Activated CD8-positive, alpha-beta T cell treated with anti-CD3 and anti-CD28 coated beads, Interleukin-2, amount 10 ng/mL, durations not matched to agents 7 days and 5 days (primary cell): Measurements from ENCODE around the gene ABCF1. TPM values are rescaled to one million over a fixed set of nuclear protein-coding genes. Genes with fewer than 3 reads are reported as not detected.

Experiments
- ATAC-seq: fragments of 150-1000 bp; cut with Tn5 transposase; one replicate; pipeline ENCODE4 v1.10.0; 2021; ENCODE audit warnings: moderate library complexity
- CTCF ChIA-PET: fragments of 350-600 bp; sonication (Branson Sonifier 250); formaldehyde crosslinking; loops from one replicate; lab custom pipeline; 2021; ENCODE audit warnings: antibody characterized with exemption; lab: Charles Lee
- POLR2A ChIA-PET: fragments of 350-600 bp; sonication (Branson Sonifier 250); formaldehyde crosslinking; loops from one replicate; lab custom pipeline; 2021; ENCODE audit warnings: antibody characterized with exemption; lab: Charles Lee
- DNase-seq: peaks from one replicate; pipeline ENCODE4 v3.0.0-alpha.2; 2020
- H3K27ac Mint-ChIP-seq: one replicate; pipeline ENCODE4 v1.8.0; 2021; ENCODE audit warnings: mild to moderate bottlenecking, mixed read lengths
- H3K27me3 Mint-ChIP-seq: one replicate; pipeline ENCODE4 v1.8.0; 2021; ENCODE audit warnings: low read depth, mixed read lengths
- H3K36me3 Mint-ChIP-seq: one replicate; pipeline ENCODE4 v1.8.0; 2021; ENCODE audit warnings: low read depth, mixed read lengths
- H3K4me1 Mint-ChIP-seq: one replicate; pipeline ENCODE4 v1.8.0; 2021; ENCODE audit warnings: low read depth, mixed read lengths
- H3K4me3 Mint-ChIP-seq: one replicate; pipeline ENCODE4 v1.8.0; 2021; ENCODE audit warnings: mild to moderate bottlenecking, mixed read lengths
- H3K9me3 Mint-ChIP-seq: one replicate; pipeline ENCODE4 v1.8.0; 2022; ENCODE audit warnings: mixed read lengths; ENCODE audit not compliant: insufficient read depth
- total RNA-seq, 2 experiments: library from RNA; stranded (reverse); gene quantifications; one replicate each; pipeline ENCODE4 v1.2.3, GENCODE V29; 2021

Gene ABCF1
- total RNA-seq, 2 experiments from 2014 or later: 72.2 to 79.6 TPM

- CTCF ChIA-PET: interaction anchor here (0.7 to 3.5 kb wide), 25 partner anchors 13 to 466 kb away, joined by 3 to 30 read pairs (median 4); partner anchors contain the start of genes ATAT1 and DHX16
- ATAC-seq (no peak), DNase-seq (no peak)
- peaks cover 82% of the 10 kb centered on the region for H3K36me3 Mint-ChIP-seq
- H3K4me1 Mint-ChIP-seq: peaks cover 56% of the 10 kb centered on the region
- H3K4me3 Mint-ChIP-seq: peak overlapping the region; percentile 93
- H3K27ac Mint-ChIP-seq: peak overlapping the region; percentile 75
- H3K27me3 Mint-ChIP-seq: peaks cover 2% of the 10 kb centered on the region
- no peaks in the 10 kb centered on the region for H3K9me3 Mint-ChIP-seq
- POLR2A ChIA-PET: interaction anchor here (0.8 to 4.7 kb wide), 13 partner anchors 9 to 121 kb away, joined by 3 to 60 read pairs (median 4); partner anchors contain the start of genes ABCF1, GNL1, MDC1 and PRR3
Measured at GRCh38 chr6:30613251-30614043, 42.2 kb downstream of the ABCF1 start.

GRCh38 chr6:30614044-30614842, 43.0 kb downstream of the ABCF1 start:
- peaks cover 55% of the 10 kb centered on the region for H3K4me1 Mint-ChIP-seq
- CTCF ChIA-PET: interaction anchor here (0.7 to 3.5 kb wide), 20 partner anchors 10 to 131 kb away, joined by 3 to 30 read pairs (median 4); partner anchors contain the start of genes ATAT1 and DHX16
- peak overlapping the region; percentile 93 for H3K4me3 Mint-ChIP-seq
- no peak for ATAC-seq
- peak overlapping the region; percentile 98 for H3K27ac Mint-ChIP-seq
- H3K9me3 Mint-ChIP-seq: no peaks in the 10 kb centered on the region
- no peak for DNase-seq
- peaks cover 2% of the 10 kb centered on the region for H3K27me3 Mint-ChIP-seq
- peaks cover 80% of the 10 kb centered on the region for H3K36me3 Mint-ChIP-seq
- POLR2A ChIA-PET: interaction anchor here (0.6 to 4.7 kb wide), 25 partner anchors 8 to 927 kb away, joined by 3 to 60 read pairs (median 12); partner anchors contain the start of genes ABCF1, C6orf136, DDX39B and DHX16

- Mint-ChIP-seq H3K4me3 (peak overlapping the region; percentile 93), H3K36me3 (peaks cover 80% of the 10 kb centered on the region), H3K27me3 (peaks cover 2% of the 10 kb centered on the region), H3K9me3 (no peaks in the 10 kb centered on the region), H3K4me1 (peaks cover 57% of the 10 kb centered on the region), H3K27ac (peak overlapping the region; percentile 98)
- peak; percentile 96 for DNase-seq
- ChIA-PET POLR2A (interaction anchor here (0.6 to 4.7 kb wide), 28 partner anchors 9 to 927 kb away, joined by 3 to 60 read pairs (median 10); partner anchors contain the start of genes ABCF1, C6orf136, DDX39B and DHX16), CTCF (interaction anchor here (0.7 to 3.5 kb wide), 19 partner anchors 11 to 132 kb away, joined by 3 to 26 read pairs (median 4); partner anchors contain the start of genes ABCF1, ATAT1 and DHX16)
- peak; percentile 65 for ATAC-seq
Measured at GRCh38 chr6:30614843-30615218, 43.6 kb downstream of the ABCF1 start.

- Mint-ChIP-seq H3K27ac (peak overlapping the region; percentile 98), H3K36me3 (peaks cover 75% of the 10 kb centered on the region), H3K4me3 (peak overlapping the region; percentile 93), H3K27me3 (peaks cover 2% of the 10 kb centered on the region), H3K9me3 (no peaks in the 10 kb centered on the region), H3K4me1 (peaks cover 53% of the 10 kb centered on the region)
- ATAC-seq (peak; percentile 2), DNase-seq (peak; percentile 55)
- ChIA-PET POLR2A (interaction anchor here (0.6 to 4.7 kb wide), 36 partner anchors 9 to 926 kb away, joined by 3 to 60 read pairs (median 4); partner anchors contain the start of genes ABCF1, C6orf136, DDX39B and DHX16), CTCF (interaction anchor here (0.7 to 3.5 kb wide), 20 partner anchors 11 to 132 kb away, joined by 3 to 26 read pairs (median 4); partner anchors contain the start of genes ABCF1, ATAT1 and DHX16)
Measured at GRCh38 chr6:30615219-30615957, 44.1 kb downstream of the ABCF1 start.

GRCh38 chr6:30615958-30616810, 44.9 kb downstream of the ABCF1 start:
- Mint-ChIP-seq H3K4me3 (peak overlapping the region; percentile 93), H3K4me1 (peaks cover 46% of the 10 kb centered on the region), H3K9me3 (no peaks in the 10 kb centered on the region), H3K27ac (peak overlapping the region; percentile 98), H3K27me3 (peaks cover 2% of the 10 kb centered on the region), H3K36me3 (peaks cover 73% of the 10 kb centered on the region)
- ATAC-seq: no peak
- ChIA-PET POLR2A (interaction anchor here (0.6 to 4.7 kb wide), 32 partner anchors 9 to 550 kb away, joined by 3 to 60 read pairs (median 6); partner anchors contain the start of genes ABCF1, C6orf136, DHX16 and FLOT1), CTCF (interaction anchor here (0.9 to 2.7 kb wide), 9 partner anchors 19 to 133 kb away, joined by 4 to 24 read pairs (median 8); partner anchors contain the start of genes ABCF1 and DHX16)
- DNase-seq: peak; percentile 42

- peak; percentile 100 for DNase-seq
- Mint-ChIP-seq H3K36me3 (peaks cover 70% of the 10 kb centered on the region), H3K4me3 (peak within 1 kb of the TSS; percentile 93), H3K27ac (peak within 1 kb of the TSS; percentile 98), H3K4me1 (peaks cover 38% of the 10 kb centered on the region), H3K9me3 (no peaks in the 10 kb centered on the region), H3K27me3 (peaks cover 2% of the 10 kb centered on the region)
- peak; percentile 78 for ATAC-seq
- ChIA-PET POLR2A (interaction anchor here (0.5 to 2.2 kb wide), 25 partner anchors 9 to 968 kb away, joined by 3 to 25 read pairs (median 4); partner anchors contain the start of genes ABCF1, ATAT1, C6orf136 and DHX16), CTCF (interaction anchor here (1.1 to 3.2 kb wide), 9 partner anchors 10 to 114 kb away, joined by 3 to 14 read pairs (median 6); partner anchors contain the start of genes ABCF1, ATAT1 and DHX16)
Measured at GRCh38 chr6:30616811-30617564, 45.7 kb downstream of the ABCF1 start, which contains the start of gene PPP1R10. PPP1R10 (minus strand) TSS chr6:30617243; CDS start chr6:30609944, 7,299 bp downstream.

GRCh38 chr6:30617565-30618269, 46.5 kb downstream of the ABCF1 start, which contains the start of gene MRPS18B:
MRPS18B (plus strand) TSS chr6:30617840; CDS start chr6:30617866, 26 bp downstream.
- peak; percentile 82 for ATAC-seq
- peak within 1 kb of the TSS; percentile 98 for H3K27ac Mint-ChIP-seq
- no peaks in the 10 kb centered on the region for H3K9me3 Mint-ChIP-seq
- peaks cover 32% of the 10 kb centered on the region for H3K4me1 Mint-ChIP-seq
- CTCF ChIA-PET: interaction anchor here (0.6 to 3.2 kb wide), 20 partner anchors 9 to 266 kb away, joined by 3 to 14 read pairs (median 4); partner anchors contain the start of genes ABCF1, ATAT1 and DHX16
- H3K27me3 Mint-ChIP-seq: peaks cover 2% of the 10 kb centered on the region
- peak within 1 kb of the TSS; percentile 93 for H3K4me3 Mint-ChIP-seq
- DNase-seq: peak; percentile 99
- POLR2A ChIA-PET: interaction anchor here (0.5 to 2.2 kb wide), 34 partner anchors 8 to 967 kb away, joined by 3 to 25 read pairs (median 3); partner anchors contain the start of genes ABCF1, ATAT1, C6orf136 and DHX16
- peaks cover 68% of the 10 kb centered on the region for H3K36me3 Mint-ChIP-seq

- Mint-ChIP-seq H3K4me1 (peaks cover 26% of the 10 kb centered on the region), H3K27me3 (peaks cover 2% of the 10 kb centered on the region), H3K27ac (peak overlapping the region; percentile 98), H3K4me3 (peak overlapping the region; percentile 93), H3K36me3 (peaks cover 67% of the 10 kb centered on the region), H3K9me3 (no peaks in the 10 kb centered on the region)
- ChIA-PET CTCF (interaction anchor here (0.6 to 3.2 kb wide), 21 partner anchors 8 to 266 kb away, joined by 3 to 14 read pairs (median 4); partner anchors contain the start of genes ABCF1, ATAT1 and DHX16), POLR2A (interaction anchor here (0.7 to 2.2 kb wide), 24 partner anchors 8 to 405 kb away, joined by 3 to 25 read pairs (median 4); partner anchors contain the start of genes ABCF1, ATAT1, C6orf136 and DHX16)
- ATAC-seq: no peak
- DNase-seq: no peak
Measured at GRCh38 chr6:30618270-30618797, 47.1 kb downstream of the ABCF1 start.
